ENCODE data around the gene RXFP1. TPM values are rescaled to one million over a fixed set of nuclear protein-coding genes. Genes with fewer than 3 reads are reported as not detected.

Gene RXFP1
- total RNA-seq, 1 donor, result not detected

- no peak overlapping the region for H3K27ac ChIP-seq (ENCODE audit: low read depth, low read length)
- no peak for TF ChIP-seq CTCF (IDR thresholded peaks at IDR 0.05; ENCODE audit: extremely low read depth, low read depth, low read length)
- no peak for DNase-seq (ENCODE audit: insufficient read length, low spot score, missing footprints)
- H3K4me3 ChIP-seq (ENCODE audit: insufficient read depth, low read length), result no peak overlapping the region
- H3K36me3 ChIP-seq (ENCODE audit: insufficient read depth, low read length), result no peaks in the 10 kb centered on the region
- no peaks in the 10 kb centered on the region for H3K27me3 ChIP-seq (ENCODE audit: insufficient read depth, low read length)
- H4K20me1 ChIP-seq (ENCODE audit: insufficient read depth, low read length), result no peaks in the 10 kb centered on the region
- no peaks in the 10 kb centered on the region for H3K9me3 ChIP-seq (ENCODE audit: low read depth, low read length)
- no peaks in the 10 kb centered on the region for H3K79me2 ChIP-seq (ENCODE audit: insufficient read depth, low read length)
- H3K4me1 ChIP-seq (ENCODE audit: insufficient read depth, low read length), result no peaks in the 10 kb centered on the region
- no peak overlapping the region for H3K4me2 ChIP-seq (ENCODE audit: insufficient read depth, low read length)
- no peak overlapping the region for H2AFZ ChIP-seq (ENCODE audit: low read length)
These were observed 82.7 kb downstream of the RXFP1 start for GRCh38 chr4:158604369-158604768.

GRCh38 chr4:158605393-158605792 lies 83.7 kb downstream of the RXFP1 start:
- H3K79me2 ChIP-seq (ENCODE audit: insufficient read depth, low read length), result no peaks in the 10 kb centered on the region
- no peak overlapping the region for H3K4me2 ChIP-seq (ENCODE audit: insufficient read depth, low read length)
- no peak overlapping the region for H3K27ac ChIP-seq (ENCODE audit: low read depth, low read length)
- no peak overlapping the region for H3K4me3 ChIP-seq (ENCODE audit: insufficient read depth, low read length)
- no peaks in the 10 kb centered on the region for H3K36me3 ChIP-seq (ENCODE audit: insufficient read depth, low read length)
- H3K4me1 ChIP-seq (ENCODE audit: insufficient read depth, low read length), result no peaks in the 10 kb centered on the region
- H2AFZ ChIP-seq (ENCODE audit: low read length), result no peak overlapping the region
- DNase-seq (ENCODE audit: insufficient read length, low spot score, missing footprints), result no peak
- TF ChIP-seq CTCF (IDR thresholded peaks at IDR 0.05; ENCODE audit: extremely low read depth, low read depth, low read length), result no peak
- no peaks in the 10 kb centered on the region for H4K20me1 ChIP-seq (ENCODE audit: insufficient read depth, low read length)
- H3K9me3 ChIP-seq (ENCODE audit: low read depth, low read length), result no peaks in the 10 kb centered on the region
- no peaks in the 10 kb centered on the region for H3K27me3 ChIP-seq (ENCODE audit: insufficient read depth, low read length)

- no peak overlapping the region for H3K4me3 ChIP-seq (ENCODE audit: insufficient read depth, low read length)
- H3K4me2 ChIP-seq (ENCODE audit: insufficient read depth, low read length), result no peak overlapping the region
- H3K36me3 ChIP-seq (ENCODE audit: insufficient read depth, low read length), result no peaks in the 10 kb centered on the region
- no peaks in the 10 kb centered on the region for H4K20me1 ChIP-seq (ENCODE audit: insufficient read depth, low read length)
- DNase-seq (ENCODE audit: insufficient read length, low spot score, missing footprints), result no peak
- H3K27me3 ChIP-seq (ENCODE audit: insufficient read depth, low read length), result no peaks in the 10 kb centered on the region
- no peaks in the 10 kb centered on the region for H3K9me3 ChIP-seq (ENCODE audit: low read depth, low read length)
- H3K27ac ChIP-seq (ENCODE audit: low read depth, low read length), result no peak overlapping the region
- H3K4me1 ChIP-seq (ENCODE audit: insufficient read depth, low read length), result peaks cover 8% of the 10 kb centered on the region
- no peak overlapping the region for H2AFZ ChIP-seq (ENCODE audit: low read length)
- TF ChIP-seq CTCF (IDR thresholded peaks at IDR 0.05; ENCODE audit: extremely low read depth, low read depth, low read length), result no peak
- no peaks in the 10 kb centered on the region for H3K79me2 ChIP-seq (ENCODE audit: insufficient read depth, low read length)
These were observed 85.3 kb downstream of the RXFP1 start for GRCh38 chr4:158606969-158607368.

- H3K9me3 ChIP-seq (ENCODE audit: low read depth, low read length), result no peaks in the 10 kb centered on the region
- no peaks in the 10 kb centered on the region for H3K36me3 ChIP-seq (ENCODE audit: insufficient read depth, low read length)
- H3K4me1 ChIP-seq (ENCODE audit: insufficient read depth, low read length), result peaks cover 8% of the 10 kb centered on the region
- TF ChIP-seq CTCF (IDR thresholded peaks at IDR 0.05; ENCODE audit: extremely low read depth, low read depth, low read length), result no peak
- DNase-seq (ENCODE audit: insufficient read length, low spot score, missing footprints), result no peak
- no peaks in the 10 kb centered on the region for H3K27me3 ChIP-seq (ENCODE audit: insufficient read depth, low read length)
- peak overlapping the region; percentile 24 for H3K4me2 ChIP-seq (ENCODE audit: insufficient read depth, low read length)
- H3K4me3 ChIP-seq (ENCODE audit: insufficient read depth, low read length), result no peak overlapping the region
- H3K27ac ChIP-seq (ENCODE audit: low read depth, low read length), result no peak overlapping the region
- H3K79me2 ChIP-seq (ENCODE audit: insufficient read depth, low read length), result no peaks in the 10 kb centered on the region
- peak overlapping the region; percentile 14 for H2AFZ ChIP-seq (ENCODE audit: low read length)
- H4K20me1 ChIP-seq (ENCODE audit: insufficient read depth, low read length), result no peaks in the 10 kb centered on the region
These were observed 87.4 kb downstream of the RXFP1 start for GRCh38 chr4:158609116-158609515.

Data from osteoblast (primary cell).